ENCODE data around the gene ATP6V0E2. TPM values are rescaled to one million over a fixed set of nuclear protein-coding genes. Genes with fewer than 3 reads are reported as not detected.

The ATP6V0E2 gene
- total RNA-seq, 1 donor from 2014 or later = 40.8 TPM

- DNase-seq (ENCODE audit: low read depth) = no peak
- Histone ChIP-seq H3K36me3 (ENCODE audit: control insufficient read depth, insufficient read depth, low read length) (no peaks in the 10 kb centered on the region), H3K4me3 (ENCODE audit: low read depth, low read length) (no peak overlapping the region), H3K27me3 (ENCODE audit: control insufficient read depth, insufficient read depth, low read length) (no peaks in the 10 kb centered on the region)
- TF ChIP-seq CTCF (IDR thresholded peaks at IDR 0.05; ENCODE audit: insufficient read depth, low read length, poor library complexity, severe bottlenecking) = no peak
Measured at GRCh38 chr7:149879766-149880637, 6.2 kb downstream of the ATP6V0E2 start.

DNA sequence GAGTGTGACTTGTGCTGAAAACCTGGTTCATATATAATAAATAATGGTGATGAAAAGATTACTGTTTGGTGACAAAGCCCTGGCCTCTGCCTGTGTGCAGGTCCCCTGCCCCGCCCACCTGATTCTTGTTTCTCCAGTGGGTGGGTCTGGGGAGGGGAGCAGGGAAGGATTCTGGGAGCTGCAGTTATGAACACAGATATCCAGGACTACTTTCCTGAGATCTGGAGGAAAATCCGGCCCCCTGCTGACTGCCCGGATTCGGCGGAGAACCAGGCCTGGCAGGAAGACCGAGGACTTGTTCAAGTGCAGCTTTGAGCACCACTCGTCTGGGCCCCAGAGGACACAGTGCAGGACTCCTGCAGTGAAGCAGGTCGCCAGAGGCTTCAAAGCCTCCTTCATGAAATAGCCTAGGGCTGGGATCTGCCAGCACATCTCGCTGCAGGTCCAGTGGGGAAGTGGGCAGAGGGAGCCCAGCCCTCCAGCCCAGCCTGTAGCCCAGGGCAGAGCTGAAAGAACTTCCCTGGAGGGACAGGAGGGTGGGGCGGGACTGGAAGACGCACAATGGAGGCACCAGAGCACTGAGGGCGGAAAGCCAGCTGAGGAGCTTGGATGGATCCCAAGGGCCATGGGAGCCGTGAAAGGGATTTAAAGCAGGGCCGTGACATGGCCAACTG is 7.0 kb downstream of the ATP6V0E2 start:
- H3K27me3 ChIP-seq (ENCODE audit: control insufficient read depth, insufficient read depth, low read length) = no peaks in the 10 kb centered on the region
- no peak for TF ChIP-seq CTCF (IDR thresholded peaks at IDR 0.05; ENCODE audit: insufficient read depth, low read length, poor library complexity, severe bottlenecking)
- no peak overlapping the region for H3K4me3 ChIP-seq (ENCODE audit: low read depth, low read length)
- no peaks in the 10 kb centered on the region for H3K36me3 ChIP-seq (ENCODE audit: control insufficient read depth, insufficient read depth, low read length)
- DNase-seq (ENCODE audit: low read depth) = no peak

GRCh38 chr7:149881328-149882247 is 7.8 kb downstream of the ATP6V0E2 start:
- Histone ChIP-seq H3K36me3 (ENCODE audit: control insufficient read depth, insufficient read depth, low read length) (no peaks in the 10 kb centered on the region), H3K27me3 (ENCODE audit: control insufficient read depth, insufficient read depth, low read length) (no peaks in the 10 kb centered on the region), H3K4me3 (ENCODE audit: low read depth, low read length) (no peak overlapping the region)
- TF ChIP-seq CTCF (IDR thresholded peaks at IDR 0.05; ENCODE audit: insufficient read depth, low read length, poor library complexity, severe bottlenecking) = no peak
- DNase-seq (ENCODE audit: low read depth) = no peak

- no peak for DNase-seq (ENCODE audit: low read depth)
- Histone ChIP-seq H3K36me3 (ENCODE audit: control insufficient read depth, insufficient read depth, low read length) (no peaks in the 10 kb centered on the region), H3K27me3 (ENCODE audit: control insufficient read depth, insufficient read depth, low read length) (no peaks in the 10 kb centered on the region), H3K4me3 (ENCODE audit: low read depth, low read length) (no peak overlapping the region)
- TF ChIP-seq CTCF (IDR thresholded peaks at IDR 0.05; ENCODE audit: insufficient read depth, low read length, poor library complexity, severe bottlenecking) = no peak
Measured at GRCh38 chr7:149882248-149883047, 8.7 kb downstream of the ATP6V0E2 start.

- H3K36me3 ChIP-seq (ENCODE audit: control insufficient read depth, insufficient read depth, low read length) = no peaks in the 10 kb centered on the region
- no peak for TF ChIP-seq CTCF (IDR thresholded peaks at IDR 0.05; ENCODE audit: insufficient read depth, low read length, poor library complexity, severe bottlenecking)
- H3K4me3 ChIP-seq (ENCODE audit: low read depth, low read length) = no peak overlapping the region
- H3K27me3 ChIP-seq (ENCODE audit: control insufficient read depth, insufficient read depth, low read length) = no peaks in the 10 kb centered on the region
- DNase-seq (ENCODE audit: low read depth) = no peak
Measured at GRCh38 chr7:149883048-149883438, 9.3 kb downstream of the ATP6V0E2 start.
